BLaER1 treated with 17β-estradiol and CSF1 and Interleukin-3, amounts not matched to agents 10 nM and 100 nM (cell line): ENCODE data around the gene TSHZ3.

ENCODE experiments used
- H3K27ac ChIP-seq, 11 experiments: shearing (Covaris generic); formaldehyde crosslinking; 2 replicates each; pipeline ENCODE4 v1.8.1; 2022
- H3K27me3 ChIP-seq, 11 experiments: shearing (Covaris generic); formaldehyde crosslinking; 2 replicates each; pipeline ENCODE4 v1.8.1; 2022
- H3K36me3 ChIP-seq, 11 experiments: shearing (Covaris generic); formaldehyde crosslinking; 2 replicates each; pipeline ENCODE4 v1.8.1; 2022
- H3K4me1 ChIP-seq, 10 experiments: shearing (Covaris generic); formaldehyde crosslinking; 2 replicates each; pipeline ENCODE4 v1.8.1; 2022
- H3K4me2 ChIP-seq, 11 experiments: shearing (Covaris generic); formaldehyde crosslinking; 2 replicates each; pipeline ENCODE4 v1.8.1; 2022
- H3K4me3 ChIP-seq, 10 experiments: shearing (Covaris generic); formaldehyde crosslinking; 2 replicates each; pipeline ENCODE4 v1.8.1; 2022
- H3K9ac ChIP-seq, 11 experiments: shearing (Covaris generic); formaldehyde crosslinking; 2 replicates each; pipeline ENCODE4 v1.8.1; 2022
- H3K9me3 ChIP-seq, 11 experiments: shearing (Covaris generic); formaldehyde crosslinking; replicated peaks in 1 of 11; 2 replicates each; pipeline ENCODE4 v1.8.1; 2022
- H4K20me1 ChIP-seq, 11 experiments: shearing (Covaris generic); formaldehyde crosslinking; 2 replicates each; pipeline ENCODE4 v1.8.1; 2022
- Cebpa-rat ChIP-seq, 11 experiments: shearing (Covaris generic); IDR thresholded peaks; 2 replicates each; pipeline ENCODE4 v1.8.1; 2022

The TSHZ3 gene

GRCh38 chr19:31289976-31290375 is 59.3 kb downstream of the TSHZ3 start:
- peaks cover 0 to 62% (median 0%) of the 10 kb centered on the region in 11 experiments; a peak in 6 of 22 replicates for H3K36me3 ChIP-seq
- peak overlapping the region in 1 of 11 experiments; percentile 21; a peak in 1 of 22 replicates for H3K4me2 ChIP-seq
- no peak for TF ChIP-seq Cebpa-rat (IDR thresholded peaks at IDR 0.05)
- H3K4me1 ChIP-seq: peaks cover 18 to 47% (median 31%) of the 10 kb centered on the region in 10 experiments
- H3K9me3 ChIP-seq: no peaks in the 10 kb centered on the region
- no peak overlapping the region for H3K27ac ChIP-seq
- H3K27me3 ChIP-seq: no peaks in the 10 kb centered on the region
- no peak overlapping the region for H3K9ac ChIP-seq
- peaks cover 0 to 96% (median 30%) of the 10 kb centered on the region in 11 experiments; a peak in 15 of 22 replicates for H4K20me1 ChIP-seq
- no peak overlapping the region for H3K4me3 ChIP-seq

GRCh38 chr19:31289381-31289880 is 59.8 kb downstream of the TSHZ3 start:
- Histone ChIP-seq H3K4me2 (no peak overlapping the region; a peak in 1 of 22 replicates), H3K27me3 (no peaks in the 10 kb centered on the region), H3K27ac (no peak overlapping the region), H3K4me3 (no peak overlapping the region), H3K9me3 (no peaks in the 10 kb centered on the region), H3K9ac (no peak overlapping the region), H4K20me1 (peaks cover 0 to 96% (median 35%) of the 10 kb centered on the region in 11 experiments; a peak in 15 of 22 replicates), H3K4me1 (peaks cover 18 to 47% (median 31%) of the 10 kb centered on the region in 10 experiments), H3K36me3 (peaks cover 0 to 59% (median 0%) of the 10 kb centered on the region in 11 experiments; a peak in 6 of 22 replicates)
- no peak for TF ChIP-seq Cebpa-rat (IDR thresholded peaks at IDR 0.05)

GRCh38 chr19:31286491-31286890 is 62.7 kb downstream of the TSHZ3 start:
- H3K4me2 ChIP-seq: peak overlapping the region; percentile 32 to 77 (median 59)
- no peaks in the 10 kb centered on the region for H3K27me3 ChIP-seq
- peak overlapping the region in 3 of 11 experiments; percentile 9 to 71 (median 37); a peak in 3 of 22 replicates for H3K27ac ChIP-seq
- peaks cover 0 to 43% (median 0%) of the 10 kb centered on the region in 11 experiments; a peak in 5 of 22 replicates for H3K36me3 ChIP-seq
- no peak overlapping the region for H3K9ac ChIP-seq
- peaks cover 0 to 99% (median 38%) of the 10 kb centered on the region in 11 experiments; a peak in 15 of 22 replicates for H4K20me1 ChIP-seq
- no peak for TF ChIP-seq Cebpa-rat (IDR thresholded peaks at IDR 0.05)
- peaks cover 18 to 47% (median 31%) of the 10 kb centered on the region in 10 experiments for H3K4me1 ChIP-seq
- no peaks in the 10 kb centered on the region for H3K9me3 ChIP-seq
- no peak overlapping the region for H3K4me3 ChIP-seq

GRCh38 chr19:31285744-31286143 is 63.5 kb downstream of the TSHZ3 start:
- no peaks in the 10 kb centered on the region for H3K27me3 ChIP-seq
- no peak overlapping the region; a peak in 1 of 22 replicates for H3K9ac ChIP-seq
- peaks cover 0 to 99% (median 37%) of the 10 kb centered on the region in 11 experiments; a peak in 16 of 22 replicates for H4K20me1 ChIP-seq
- peaks cover 0 to 35% (median 0%) of the 10 kb centered on the region in 11 experiments; a peak in 5 of 22 replicates for H3K36me3 ChIP-seq
- peak overlapping the region; percentile 32 to 77 (median 59) for H3K4me2 ChIP-seq
- H3K4me3 ChIP-seq: no peak overlapping the region
- no peaks in the 10 kb centered on the region for H3K9me3 ChIP-seq
- peaks cover 18 to 47% (median 31%) of the 10 kb centered on the region in 10 experiments for H3K4me1 ChIP-seq
- TF ChIP-seq Cebpa-rat (IDR thresholded peaks at IDR 0.05): no peak
- H3K27ac ChIP-seq: peak overlapping the region in 6 of 11 experiments; percentile 3 to 71 (median 46); a peak in 8 of 22 replicates

- Histone ChIP-seq H3K4me2 (no peak overlapping the region), H3K4me1 (peaks cover 18 to 47% (median 31%) of the 10 kb centered on the region in 10 experiments), H4K20me1 (peaks cover 0 to 98% (median 32%) of the 10 kb centered on the region in 11 experiments; a peak in 16 of 22 replicates), H3K27ac (peak overlapping the region in 1 of 11 experiments; percentile 71; a peak in 1 of 22 replicates), H3K4me3 (no peak overlapping the region), H3K36me3 (peaks cover 0 to 37% (median under 1%) of the 10 kb centered on the region in 11 experiments; a peak in 11 of 22 replicates), H3K9me3 (no peaks in the 10 kb centered on the region), H3K27me3 (no peaks in the 10 kb centered on the region), H3K9ac (no peak overlapping the region)
- no peak for TF ChIP-seq Cebpa-rat (IDR thresholded peaks at IDR 0.05)
Measured at GRCh38 chr19:31284621-31285020, 64.6 kb downstream of the TSHZ3 start.

GRCh38 chr19:31283701-31284100 is 65.5 kb downstream of the TSHZ3 start:
- Histone ChIP-seq H3K9ac (no peak overlapping the region), H3K4me1 (peaks cover 18 to 47% (median 31%) of the 10 kb centered on the region in 10 experiments), H3K27me3 (no peaks in the 10 kb centered on the region), H3K27ac (no peak overlapping the region), H3K9me3 (no peaks in the 10 kb centered on the region; a peak in 1 of 22 replicates), H3K4me3 (no peak overlapping the region), H3K4me2 (no peak overlapping the region), H4K20me1 (peaks cover 0 to 98% (median 30%) of the 10 kb centered on the region in 11 experiments; a peak in 15 of 22 replicates), H3K36me3 (peaks cover 4 to 37% (median 9%) of the 10 kb centered on the region in 11 experiments; a peak in 17 of 22 replicates)
- no peak for TF ChIP-seq Cebpa-rat (IDR thresholded peaks at IDR 0.05)

GRCh38 chr19:31282346-31282745 is 66.9 kb downstream of the TSHZ3 start:
- no peaks in the 10 kb centered on the region; a peak in 1 of 22 replicates for H3K9me3 ChIP-seq
- peaks cover 18 to 34% (median 23%) of the 10 kb centered on the region in 10 experiments for H3K4me1 ChIP-seq
- H3K4me2 ChIP-seq: no peak overlapping the region
- H3K27me3 ChIP-seq: no peaks in the 10 kb centered on the region
- H4K20me1 ChIP-seq: peaks cover 0 to 92% (median 30%) of the 10 kb centered on the region in 11 experiments; a peak in 15 of 22 replicates
- H3K9ac ChIP-seq: no peak overlapping the region
- TF ChIP-seq Cebpa-rat (IDR thresholded peaks at IDR 0.05): no peak
- H3K27ac ChIP-seq: no peak overlapping the region
- H3K4me3 ChIP-seq: no peak overlapping the region
- peaks cover 16 to 43% (median 23%) of the 10 kb centered on the region in 11 experiments for H3K36me3 ChIP-seq

GRCh38 chr19:31280287-31281006 is 68.8 kb downstream of the TSHZ3 start:
- no peaks in the 10 kb centered on the region; a peak in 1 of 22 replicates for H3K9me3 ChIP-seq
- no peaks in the 10 kb centered on the region for H3K27me3 ChIP-seq
- peaks cover 0 to 94% (median 25%) of the 10 kb centered on the region in 11 experiments; a peak in 15 of 22 replicates for H4K20me1 ChIP-seq
- H3K4me2 ChIP-seq: no peak overlapping the region
- peaks cover 16 to 62% (median 37%) of the 10 kb centered on the region in 11 experiments for H3K36me3 ChIP-seq
- H3K4me1 ChIP-seq: peaks cover 3 to 23% (median 4%) of the 10 kb centered on the region in 10 experiments; a peak in 18 of 20 replicates
- H3K9ac ChIP-seq: no peak overlapping the region
- no peak overlapping the region for H3K4me3 ChIP-seq
- no peak for TF ChIP-seq Cebpa-rat (IDR thresholded peaks at IDR 0.05)
- no peak overlapping the region for H3K27ac ChIP-seq

GRCh38 chr19:31279436-31279765 is 69.8 kb downstream of the TSHZ3 start:
- peaks cover 0 to 27% (median 2%) of the 10 kb centered on the region in 10 experiments; a peak in 8 of 20 replicates for H3K4me1 ChIP-seq
- H3K27me3 ChIP-seq: no peaks in the 10 kb centered on the region
- H4K20me1 ChIP-seq: peaks cover 0 to 94% (median 25%) of the 10 kb centered on the region in 11 experiments; a peak in 15 of 22 replicates
- H3K4me3 ChIP-seq: no peak overlapping the region
- H3K27ac ChIP-seq: no peak overlapping the region
- peaks cover 16 to 72% (median 37%) of the 10 kb centered on the region in 11 experiments for H3K36me3 ChIP-seq
- no peaks in the 10 kb centered on the region; a peak in 1 of 22 replicates for H3K9me3 ChIP-seq
- H3K4me2 ChIP-seq: no peak overlapping the region
- TF ChIP-seq Cebpa-rat (IDR thresholded peaks at IDR 0.05): no peak
- no peak overlapping the region for H3K9ac ChIP-seq
